SU-DHL-6 (cell line): ENCODE results near the gene PARVB.

Experiments
- H2AFZ ChIP-seq: fragments of 200-600 bp; sonication (generic); 2 replicates; pipeline ENCODE4 v1.6.1; 2014; ENCODE audit warnings: low read depth, mild to moderate bottlenecking, moderate library complexity, mixed read lengths, antibody characterized with exemption, low read length; ENCODE audit not compliant: severe bottlenecking
- H3F3A ChIP-seq: fragments of 200-600 bp; shearing (Covaris generic); 2 replicates; pipeline ENCODE4 v1.6.0; 2016; ENCODE audit warnings: antibody characterized with exemption, mild to moderate bottlenecking; ENCODE audit not compliant: insufficient read depth
- H3K27ac ChIP-seq: fragments of 200-600 bp; sonication (generic); 2 replicates; pipeline ENCODE4 v1.5.1; 2016; ENCODE audit warnings: low read depth, mild to moderate bottlenecking, low read length, moderate library complexity, mixed read lengths
- H3K27me3 ChIP-seq: fragments of 200-600 bp; sonication (generic), shearing (Covaris generic); 2 replicates; pipeline ENCODE4 v1.6.0; 2014; ENCODE audit warnings: mild to moderate bottlenecking, low read length
- H3K36me3 ChIP-seq: fragments of 200-600 bp; sonication (generic); 2 replicates; pipeline ENCODE4 v1.6.1; 2014; ENCODE audit warnings: mild to moderate bottlenecking, low read length, mixed read lengths
- H3K4me2 ChIP-seq: fragments of 300-600, 200-600 bp; shearing (Covaris generic), sonication (generic); 2 replicates; pipeline ENCODE4 v1.6.0; 2014; ENCODE audit warnings: low read length, low read depth, mild to moderate bottlenecking; ENCODE audit not compliant: poor library complexity, severe bottlenecking
- H3K4me3 ChIP-seq: fragments of 200-600 bp; sonication (generic); 2 replicates; pipeline ENCODE4 v1.5.1; 2014; ENCODE audit warnings: antibody characterized with exemption, low read length, mild to moderate bottlenecking, mixed read lengths; ENCODE audit not compliant: insufficient read depth, poor library complexity, severe bottlenecking
- H3K79me2 ChIP-seq: fragments of 200-600 bp; sonication (generic); 2 replicates; pipeline ENCODE4 v1.6.1; 2014; ENCODE audit warnings: mild to moderate bottlenecking, low read length, moderate library complexity; ENCODE audit not compliant: insufficient read depth
- H3K9ac ChIP-seq: fragments of 200-600 bp; sonication (generic); 2 replicates; pipeline ENCODE4 v1.7.0; 2014; ENCODE audit warnings: mild to moderate bottlenecking, low read length
- H3K9me2 ChIP-seq: fragments of 200-600 bp; sonication (generic); replicated peaks from 2 replicates; pipeline ENCODE4 v1.6.1; 2014; ENCODE audit warnings: low read length; ENCODE audit not compliant: insufficient read depth
- H3K9me3 ChIP-seq: fragments of 200-600 bp; sonication (generic); 2 replicates; pipeline ENCODE4 v1.6.1; 2014; ENCODE audit warnings: low read length, mixed read lengths; ENCODE audit not compliant: insufficient read depth
- H4K20me1 ChIP-seq: fragments of 200-600 bp; sonication (generic); 2 replicates; pipeline ENCODE4 v1.6.1; 2014; ENCODE audit warnings: low read depth, mild to moderate bottlenecking, antibody characterized with exemption, low read length, moderate library complexity, mixed read lengths
- CTCF ChIP-seq: fragments of 200-600 bp; sonication (generic); IDR thresholded peaks from one replicate; pipeline ENCODE4 v1.5.1; 2017; ENCODE audit warnings: antibody characterized with exemption, mild to moderate bottlenecking, low read length, moderate library complexity; ENCODE audit not compliant: insufficient read depth, poor library complexity, severe bottlenecking
- EZH2phosphoT487 ChIP-seq: fragments of 200-600 bp; sonication (generic), shearing (Covaris generic); conservative IDR thresholded peaks from 2 replicates; pipeline ENCODE4 v1.6.1; 2018; ENCODE audit warnings: mild to moderate bottlenecking, antibody characterized with exemption, low read length, moderate library complexity, mixed read lengths

Gene PARVB

GRCh38 chr22:44037519-44038375 is 13.6 kb downstream of the PARVB start:
- H3F3A ChIP-seq = no peaks in the 10 kb centered on the region
- H3K9me2 ChIP-seq = no peaks in the 10 kb centered on the region
- no peak overlapping the region for H3K27ac ChIP-seq
- no peak for TF ChIP-seq CTCF
- TF ChIP-seq EZH2phosphoT487 = no peak
- H3K4me3 ChIP-seq = no peak overlapping the region
- H3K9me3 ChIP-seq = no peaks in the 10 kb centered on the region
- H3K27me3 ChIP-seq = no peaks in the 10 kb centered on the region
- no peak overlapping the region for H3K4me2 ChIP-seq
- H2AFZ ChIP-seq = no peak overlapping the region
- H3K36me3 ChIP-seq = no peaks in the 10 kb centered on the region
- no peaks in the 10 kb centered on the region for H4K20me1 ChIP-seq
- H3K79me2 ChIP-seq = no peaks in the 10 kb centered on the region
- no peak overlapping the region for H3K9ac ChIP-seq

- Histone ChIP-seq H3K27me3 (no peaks in the 10 kb centered on the region), H3K4me3 (no peak overlapping the region), H3K9ac (no peak overlapping the region)
Measured at GRCh38 chr22:44039566-44040171, 15.6 kb downstream of the PARVB start.

GRCh38 chr22:44042249-44043218 is 18.4 kb downstream of the PARVB start:
- H3K4me3 ChIP-seq = no peak overlapping the region
- no peaks in the 10 kb centered on the region for H4K20me1 ChIP-seq
- no peak overlapping the region for H3K27ac ChIP-seq
- no peaks in the 10 kb centered on the region for H3F3A ChIP-seq
- no peaks in the 10 kb centered on the region for H3K36me3 ChIP-seq
- H3K9me3 ChIP-seq = no peaks in the 10 kb centered on the region
- no peaks in the 10 kb centered on the region for H3K79me2 ChIP-seq
- no peak overlapping the region for H3K9ac ChIP-seq
- H3K9me2 ChIP-seq = no peaks in the 10 kb centered on the region
- H2AFZ ChIP-seq = no peak overlapping the region
- TF ChIP-seq CTCF (no peak), EZH2phosphoT487 (no peak)
- H3K27me3 ChIP-seq = no peaks in the 10 kb centered on the region
- no peak overlapping the region for H3K4me2 ChIP-seq

More at GRCh38 chr22:44039566-44040171, 15.6 kb downstream of the PARVB start:
- no peak overlapping the region for H3K4me2 ChIP-seq
- no peaks in the 10 kb centered on the region for H3F3A ChIP-seq
- H4K20me1 ChIP-seq = no peaks in the 10 kb centered on the region
- H3K9me3 ChIP-seq = no peaks in the 10 kb centered on the region
- H3K36me3 ChIP-seq = no peaks in the 10 kb centered on the region
- H2AFZ ChIP-seq = no peak overlapping the region
- H3K79me2 ChIP-seq = no peaks in the 10 kb centered on the region
- H3K27ac ChIP-seq = no peak overlapping the region
- H3K9me2 ChIP-seq = no peaks in the 10 kb centered on the region
- TF ChIP-seq CTCF (no peak), EZH2phosphoT487 (no peak)
